HUES6 (cell line): ENCODE data around the gene SLC25A48.

Experiments used
- H3K27ac ChIP-seq: 2 replicates; pipeline ENCODE4 v1.7.0; 2013; ENCODE audit warnings: low read depth, mild to moderate bottlenecking, low read length, inconsistent platforms
- H3K27me3 ChIP-seq: 2 replicates; pipeline ENCODE4 v1.6.1; 2013; ENCODE audit warnings: low read length; ENCODE audit not compliant: control insufficient read depth, insufficient read depth
- H3K36me3 ChIP-seq: 2 replicates; pipeline ENCODE4 v1.6.1; 2013; ENCODE audit warnings: low read length; ENCODE audit not compliant: control insufficient read depth, insufficient read depth
- H3K4me1 ChIP-seq: 2 replicates; pipeline ENCODE4 v1.6.1; 2013; ENCODE audit warnings: low read length; ENCODE audit not compliant: control insufficient read depth, insufficient read depth
- H3K4me3 ChIP-seq: 2 replicates; pipeline ENCODE4 v1.5.1; 2013; ENCODE audit warnings: low read depth, low read length
- H3K9ac ChIP-seq: one replicate; pipeline ENCODE4 v1.6.1; 2013; ENCODE audit warnings: mild to moderate bottlenecking, low read length
- H3K9me3 ChIP-seq: 2 replicates; pipeline ENCODE4 v1.6.1; 2013; ENCODE audit warnings: low read depth, low read length; ENCODE audit not compliant: control insufficient read depth, insufficient read depth

Gene SLC25A48

GRCh38 chr5:135873831-135874230 lies 39.4 kb downstream of the SLC25A48 start:
- Histone ChIP-seq H3K9me3 (no peaks in the 10 kb centered on the region), H3K4me3 (no peak overlapping the region), H3K9ac (no peak overlapping the region), H3K27ac (no peak overlapping the region), H3K27me3 (no peaks in the 10 kb centered on the region), H3K4me1 (no peaks in the 10 kb centered on the region), H3K36me3 (no peaks in the 10 kb centered on the region)

- Histone ChIP-seq H3K4me1 (no peaks in the 10 kb centered on the region), H3K27ac (no peak overlapping the region), H3K9ac (no peak overlapping the region), H3K27me3 (no peaks in the 10 kb centered on the region), H3K9me3 (no peaks in the 10 kb centered on the region), H3K4me3 (no peak overlapping the region), H3K36me3 (no peaks in the 10 kb centered on the region)
Observed at GRCh38 chr5:135874461-135874860, 40.0 kb downstream of the SLC25A48 start.

GRCh38 chr5:135875567-135875966 lies 41.1 kb downstream of the SLC25A48 start:
- Histone ChIP-seq H3K9me3 (no peaks in the 10 kb centered on the region), H3K4me3 (no peak overlapping the region), H3K9ac (no peak overlapping the region), H3K27me3 (no peaks in the 10 kb centered on the region), H3K36me3 (no peaks in the 10 kb centered on the region), H3K4me1 (peaks cover 2% of the 10 kb centered on the region; the same call in 1 of the 2 replicates), H3K27ac (no peak overlapping the region)

GRCh38 chr5:135876146-135876545 lies 41.7 kb downstream of the SLC25A48 start:
- H3K27ac ChIP-seq: no peak overlapping the region
- peaks cover 8% of the 10 kb centered on the region; the same call in 1 of the 2 replicates for H3K4me1 ChIP-seq
- H3K9me3 ChIP-seq: no peaks in the 10 kb centered on the region
- H3K9ac ChIP-seq: no peak overlapping the region
- H3K36me3 ChIP-seq: no peaks in the 10 kb centered on the region
- no peak overlapping the region for H3K4me3 ChIP-seq
- no peaks in the 10 kb centered on the region for H3K27me3 ChIP-seq

GRCh38 chr5:135877570-135878155 lies 43.2 kb downstream of the SLC25A48 start:
- H3K27me3 ChIP-seq: no peaks in the 10 kb centered on the region
- no peaks in the 10 kb centered on the region for H3K36me3 ChIP-seq
- H3K4me3 ChIP-seq: no peak overlapping the region
- no peak overlapping the region for H3K9ac ChIP-seq
- no peak overlapping the region for H3K27ac ChIP-seq
- no peaks in the 10 kb centered on the region for H3K9me3 ChIP-seq
- peaks cover 8% of the 10 kb centered on the region; the same call in 1 of the 2 replicates for H3K4me1 ChIP-seq

- Histone ChIP-seq H3K9me3 (no peaks in the 10 kb centered on the region), H3K9ac (no peak overlapping the region), H3K36me3 (no peaks in the 10 kb centered on the region), H3K27me3 (no peaks in the 10 kb centered on the region), H3K27ac (no peak overlapping the region), H3K4me3 (no peak overlapping the region), H3K4me1 (peaks cover 8% of the 10 kb centered on the region; the same call in 1 of the 2 replicates)
Observed at GRCh38 chr5:135878156-135878620, 43.7 kb downstream of the SLC25A48 start.

- Histone ChIP-seq H3K27ac (no peak overlapping the region), H3K4me3 (no peak overlapping the region), H3K36me3 (no peaks in the 10 kb centered on the region), H3K9me3 (no peaks in the 10 kb centered on the region), H3K27me3 (0 out of 2 replicates have a peak, but pooled peaks cover 1% of the 10 kb centered on the region), H3K4me1 (peaks cover 8% of the 10 kb centered on the region; the same call in 1 of the 2 replicates), H3K9ac (no peak overlapping the region)
Observed at GRCh38 chr5:135879591-135879990, 45.1 kb downstream of the SLC25A48 start.

- Histone ChIP-seq H3K27ac (no peak overlapping the region), H3K4me1 (peaks cover 8% of the 10 kb centered on the region; the same call in 1 of the 2 replicates), H3K9me3 (no peaks in the 10 kb centered on the region), H3K9ac (no peak overlapping the region), H3K36me3 (no peaks in the 10 kb centered on the region), H3K27me3 (peaks cover 8% of the 10 kb centered on the region; the same call in 1 of the 2 replicates), H3K4me3 (no peak overlapping the region)
Observed at GRCh38 chr5:135880278-135880677, 45.8 kb downstream of the SLC25A48 start.

GRCh38 chr5:135880801-135881200 lies 46.3 kb downstream of the SLC25A48 start:
- H3K36me3 ChIP-seq: no peaks in the 10 kb centered on the region
- peaks cover 11% of the 10 kb centered on the region; the same call in 1 of the 2 replicates for H3K27me3 ChIP-seq

GRCh38 chr5:135881244-135881643 lies 46.8 kb downstream of the SLC25A48 start:
- peaks cover 11% of the 10 kb centered on the region; the same call in 1 of the 2 replicates for H3K27me3 ChIP-seq
- no peaks in the 10 kb centered on the region for H3K9me3 ChIP-seq
- H3K36me3 ChIP-seq: no peaks in the 10 kb centered on the region
- peaks cover 8% of the 10 kb centered on the region; the same call in 1 of the 2 replicates for H3K4me1 ChIP-seq
- H3K4me3 ChIP-seq: no peak overlapping the region
- H3K9ac ChIP-seq: no peak overlapping the region
- no peak overlapping the region for H3K27ac ChIP-seq

More at GRCh38 chr5:135880801-135881200, 46.3 kb downstream of the SLC25A48 start:
- H3K4me1 ChIP-seq: peaks cover 8% of the 10 kb centered on the region; the same call in 1 of the 2 replicates
- no peak overlapping the region for H3K9ac ChIP-seq
- no peaks in the 10 kb centered on the region for H3K9me3 ChIP-seq
- no peak overlapping the region for H3K4me3 ChIP-seq
- no peak overlapping the region for H3K27ac ChIP-seq

- H3K27ac ChIP-seq: no peak overlapping the region
- no peak overlapping the region for H3K4me3 ChIP-seq
- H3K9me3 ChIP-seq: no peaks in the 10 kb centered on the region
- peaks cover 8% of the 10 kb centered on the region; the same call in 1 of the 2 replicates for H3K4me1 ChIP-seq
- no peaks in the 10 kb centered on the region for H3K36me3 ChIP-seq
- H3K27me3 ChIP-seq: peaks cover 11% of the 10 kb centered on the region; the same call in 1 of the 2 replicates
- H3K9ac ChIP-seq: no peak overlapping the region
Observed at GRCh38 chr5:135881819-135882218, 47.4 kb downstream of the SLC25A48 start.
